DOHH2 (cell line): ENCODE results near the gene PACS2.

ENCODE experiments used
- H3F3A ChIP-seq: fragments of 200-600 bp; sonication (generic), shearing (Covaris generic); 2 replicates; pipeline ENCODE4 v1.6.0; 2016; ENCODE audit warnings: antibody characterized with exemption, mild to moderate bottlenecking; ENCODE audit not compliant: control insufficient read depth, insufficient read depth
- H3K27ac ChIP-seq: fragments of 200-600 bp; sonication (generic); 2 replicates; pipeline ENCODE4 v1.5.1; 2014; ENCODE audit warnings: low read depth, mild to moderate bottlenecking, low read length, moderate library complexity
- H3K27me3 ChIP-seq: fragments of 200-600 bp; sonication (generic); 2 replicates; pipeline ENCODE4 v1.6.1; 2014; ENCODE audit warnings: mild to moderate bottlenecking, low read length, mixed read lengths; ENCODE audit not compliant: control insufficient read depth
- H3K36me3 ChIP-seq: fragments of 200-600 bp; sonication (generic); 2 replicates; pipeline ENCODE4 v1.6.1; 2014; ENCODE audit warnings: mild to moderate bottlenecking, low read length, moderate library complexity, mixed read lengths; ENCODE audit not compliant: control insufficient read depth
- H3K4me1 ChIP-seq: fragments of 200-600 bp; sonication (generic); 2 replicates; pipeline ENCODE4 v1.6.1; 2014; ENCODE audit warnings: mild to moderate bottlenecking, low read length, mixed read lengths; ENCODE audit not compliant: control insufficient read depth
- H3K4me2 ChIP-seq: fragments of 200-600 bp; sonication (generic); 2 replicates; pipeline ENCODE4 v1.6.0; 2014; ENCODE audit warnings: mild to moderate bottlenecking, low read length, moderate library complexity
- H3K4me3 ChIP-seq: fragments of 200-600 bp; sonication (generic); 2 replicates; pipeline ENCODE4 v1.5.1; 2014; ENCODE audit warnings: mild to moderate bottlenecking, low read length, mixed read lengths
- H3K79me2 ChIP-seq: fragments of 200-600 bp; sonication (generic); 2 replicates; pipeline ENCODE4 v1.6.1; 2014; ENCODE audit warnings: mild to moderate bottlenecking, low read length, mixed read lengths; ENCODE audit not compliant: control insufficient read depth
- H3K9me2 ChIP-seq: fragments of 200-600 bp; sonication (generic); replicated peaks from 2 replicates; pipeline ENCODE4 v1.6.1; 2014; ENCODE audit warnings: mild to moderate bottlenecking, low read length, mixed read lengths; ENCODE audit not compliant: control insufficient read depth
- H3K9me3 ChIP-seq: fragments of 200-600 bp; sonication (generic); 2 replicates; pipeline ENCODE4 v1.6.1; 2014; ENCODE audit warnings: antibody characterized with exemption, low read length, mixed read lengths; ENCODE audit not compliant: control insufficient read depth, insufficient read depth
- H4K20me1 ChIP-seq: fragments of 200-600 bp; sonication (generic); 2 replicates; pipeline ENCODE4 v1.6.0; 2014; ENCODE audit warnings: low read depth, mild to moderate bottlenecking, antibody characterized with exemption, low read length, moderate library complexity; ENCODE audit not compliant: control insufficient read depth, insufficient read depth
- EZH2phosphoT487 ChIP-seq: fragments of 200-600 bp; sonication (generic); IDR thresholded peaks from 2 replicates; pipeline ENCODE4 v1.6.1; 2017; ENCODE audit warnings: borderline replicate concordance, mild to moderate bottlenecking, antibody characterized with exemption, low read length, moderate library complexity, mixed read lengths
- TF ChIP-seq, protein P1 (sequence below): fragments of 200-600 bp; sonication (generic); IDR thresholded peaks from one replicate; pipeline ENCODE4 v1.5.1; 2014; ENCODE audit warnings: antibody characterized with exemption, mild to moderate bottlenecking, low read depth, low read length; ENCODE audit not compliant: poor library complexity, severe bottlenecking

PACS2 gene

DNA sequence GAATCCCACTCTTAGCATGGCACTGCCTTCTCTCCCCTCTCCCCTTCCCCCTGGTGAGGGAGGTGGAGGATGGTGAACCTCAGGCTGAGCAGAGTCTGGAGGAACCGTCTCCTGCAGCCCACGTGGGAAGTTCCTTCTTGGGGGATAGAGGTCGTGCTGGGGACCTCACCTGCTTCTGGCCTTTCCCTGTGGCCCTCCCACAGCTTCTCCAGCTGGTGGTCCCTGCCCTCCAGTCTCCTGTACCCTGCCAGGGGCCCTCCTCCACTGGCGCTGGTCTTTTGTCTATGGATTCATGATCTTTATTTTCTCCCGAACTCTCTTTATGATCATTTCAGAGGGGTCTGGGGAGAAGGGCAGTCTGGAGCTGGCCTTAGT is 96.1 kb downstream of the PACS2 start:
- no peaks in the 10 kb centered on the region for H3K36me3 ChIP-seq
- H3F3A ChIP-seq = peaks cover 5% of the 10 kb centered on the region
- H4K20me1 ChIP-seq = peaks cover 2% of the 10 kb centered on the region; the same call in 1 of the 2 replicates
- H3K4me1 ChIP-seq = peaks cover 13% of the 10 kb centered on the region
- peaks cover 39% of the 10 kb centered on the region for H3K27me3 ChIP-seq
- H3K9me2 ChIP-seq = no peaks in the 10 kb centered on the region
- H3K27ac ChIP-seq = no peak overlapping the region
- no peak overlapping the region for H3K4me2 ChIP-seq
- TF ChIP-seq, protein P1, sequence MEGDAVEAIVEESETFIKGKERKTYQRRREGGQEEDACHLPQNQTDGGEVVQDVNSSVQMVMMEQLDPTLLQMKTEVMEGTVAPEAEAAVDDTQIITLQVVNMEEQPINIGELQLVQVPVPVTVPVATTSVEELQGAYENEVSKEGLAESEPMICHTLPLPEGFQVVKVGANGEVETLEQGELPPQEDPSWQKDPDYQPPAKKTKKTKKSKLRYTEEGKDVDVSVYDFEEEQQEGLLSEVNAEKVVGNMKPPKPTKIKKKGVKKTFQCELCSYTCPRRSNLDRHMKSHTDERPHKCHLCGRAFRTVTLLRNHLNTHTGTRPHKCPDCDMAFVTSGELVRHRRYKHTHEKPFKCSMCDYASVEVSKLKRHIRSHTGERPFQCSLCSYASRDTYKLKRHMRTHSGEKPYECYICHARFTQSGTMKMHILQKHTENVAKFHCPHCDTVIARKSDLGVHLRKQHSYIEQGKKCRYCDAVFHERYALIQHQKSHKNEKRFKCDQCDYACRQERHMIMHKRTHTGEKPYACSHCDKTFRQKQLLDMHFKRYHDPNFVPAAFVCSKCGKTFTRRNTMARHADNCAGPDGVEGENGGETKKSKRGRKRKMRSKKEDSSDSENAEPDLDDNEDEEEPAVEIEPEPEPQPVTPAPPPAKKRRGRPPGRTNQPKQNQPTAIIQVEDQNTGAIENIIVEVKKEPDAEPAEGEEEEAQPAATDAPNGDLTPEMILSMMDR = no peak
- H3K9me3 ChIP-seq = no peaks in the 10 kb centered on the region
- no peak overlapping the region for H3K4me3 ChIP-seq
- H3K79me2 ChIP-seq = no peaks in the 10 kb centered on the region

DNA sequence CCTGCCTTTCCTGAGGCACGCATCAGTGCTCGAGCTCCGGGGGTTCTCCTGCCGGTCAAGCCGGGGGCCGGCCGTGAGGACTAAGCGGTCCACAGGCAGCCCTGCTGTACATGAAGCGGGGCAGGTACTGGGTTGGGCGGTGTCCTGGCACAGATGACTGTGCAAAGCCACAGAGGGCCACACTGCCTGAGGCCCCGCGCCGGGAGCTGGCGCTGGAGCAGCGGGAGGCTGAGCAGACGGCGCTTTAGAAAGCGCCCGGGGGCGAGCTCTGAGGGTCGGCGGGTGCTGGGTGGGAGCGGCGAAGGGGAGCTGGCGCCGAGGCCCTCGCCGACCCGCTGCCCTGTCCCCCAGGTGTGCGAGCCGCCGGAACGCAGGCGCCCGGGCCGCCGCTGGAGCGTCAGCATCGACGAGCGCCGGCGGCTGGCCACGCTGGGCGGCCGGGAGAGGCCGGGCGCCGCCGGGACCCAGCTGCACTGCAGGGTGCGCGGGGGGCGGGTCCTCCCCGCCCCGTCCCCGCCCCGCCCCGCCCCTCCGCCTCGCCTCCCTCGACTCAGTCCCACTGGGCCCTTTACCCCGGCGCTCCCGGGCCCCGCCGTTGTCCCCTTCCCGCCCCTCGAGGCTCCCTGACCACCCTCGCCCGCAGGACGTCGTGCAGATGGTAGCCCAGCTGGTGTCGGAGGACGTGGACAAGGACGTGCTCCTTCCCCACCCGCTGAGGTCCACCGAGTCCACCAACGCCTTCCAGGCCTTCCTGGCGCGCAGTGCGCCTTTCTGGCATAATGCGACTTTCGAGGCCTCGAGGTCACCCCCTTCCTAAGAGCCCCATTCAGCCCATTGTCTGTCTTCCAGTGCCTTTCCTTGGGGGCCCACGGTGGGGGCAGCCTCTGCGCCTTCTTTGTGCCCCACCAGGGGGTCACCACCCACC is 96.7 kb downstream of the PACS2 start:
- Histone ChIP-seq H3K4me1 (peaks cover 13% of the 10 kb centered on the region), H3K79me2 (no peaks in the 10 kb centered on the region), H3K9me3 (no peaks in the 10 kb centered on the region), H3K9me2 (no peaks in the 10 kb centered on the region), H3K4me2 (no peak overlapping the region), H4K20me1 (peaks cover 2% of the 10 kb centered on the region; the same call in 1 of the 2 replicates), H3K27me3 (peaks cover 39% of the 10 kb centered on the region), H3K4me3 (no peak overlapping the region), H3K36me3 (no peaks in the 10 kb centered on the region), H3K27ac (no peak overlapping the region), H3F3A (peaks cover 2% of the 10 kb centered on the region)
- TF ChIP-seq, protein P1 = no peak
- no peak for TF ChIP-seq EZH2phosphoT487

DNA sequence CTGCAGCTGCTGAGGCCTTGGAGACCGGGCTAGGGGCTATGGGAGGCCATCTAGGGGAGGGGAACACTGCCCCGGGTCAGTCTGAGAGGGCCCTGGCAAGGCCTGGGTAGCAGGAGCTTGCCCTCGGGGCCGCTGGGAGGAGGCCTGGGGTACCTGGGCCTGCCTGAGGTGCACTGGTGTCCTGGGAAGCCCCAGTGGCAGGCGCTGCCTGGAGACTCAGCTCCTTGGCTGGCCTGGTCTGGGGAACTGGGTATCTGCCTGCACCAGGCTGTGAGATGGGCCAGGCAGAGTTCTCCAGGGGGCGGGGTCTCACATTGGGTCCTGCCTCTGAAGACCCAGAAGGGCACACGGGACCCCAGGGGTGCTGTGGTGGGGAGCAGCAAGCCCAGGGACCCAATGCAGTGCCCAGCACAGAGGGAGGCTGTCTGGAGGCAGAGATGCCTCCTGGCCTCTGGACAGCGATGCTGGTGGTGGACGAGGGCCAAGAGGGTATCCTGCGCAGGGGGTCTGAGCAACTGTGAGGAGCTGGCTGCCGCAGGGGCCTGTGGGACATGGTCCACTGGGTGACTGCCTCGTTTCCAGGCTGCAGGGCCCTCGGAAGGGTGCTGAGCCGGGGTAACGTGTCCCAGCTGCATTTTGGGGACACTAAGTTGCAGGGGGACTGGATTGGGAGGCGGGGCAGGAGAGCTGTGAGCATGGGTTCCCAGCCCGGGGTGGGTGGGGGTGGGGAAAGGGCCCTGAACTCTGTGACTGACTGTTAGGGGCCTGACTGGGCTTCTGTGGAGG is 97.6 kb downstream of the PACS2 start:
- Histone ChIP-seq H3K4me3 (no peak overlapping the region), H3K9me2 (no peaks in the 10 kb centered on the region), H3F3A (no peaks in the 10 kb centered on the region; the same call in 1 of the 2 replicates), H3K36me3 (no peaks in the 10 kb centered on the region), H3K4me1 (peaks cover 13% of the 10 kb centered on the region), H3K79me2 (no peaks in the 10 kb centered on the region), H3K4me2 (no peak overlapping the region), H3K9me3 (no peaks in the 10 kb centered on the region), H3K27ac (no peak overlapping the region), H3K27me3 (peaks cover 39% of the 10 kb centered on the region), H4K20me1 (peaks cover 2% of the 10 kb centered on the region; the same call in 1 of the 2 replicates)
- no peak for TF ChIP-seq EZH2phosphoT487
- TF ChIP-seq, protein P1 = no peak
